ENCODE measurements around the gene KRT8. TPM values are rescaled to one million over a fixed set of nuclear protein-coding genes. Genes with fewer than 3 reads are reported as not detected.
"Not testable (repeated sequence)": the region's sequence is repeated elsewhere in the genome, so short reads cannot be mapped to it uniquely, and the experiment has no call there.

KRT8 gene
- total RNA-seq, 1 donor from 2014 or later = 54.3 TPM

- H3K36me3 ChIP-seq = no peaks in the 10 kb centered on the region
- H3K4me1 ChIP-seq = no peaks in the 10 kb centered on the region
- H3K27ac ChIP-seq = no peak overlapping the region
- TF ChIP-seq CTCF (IDR thresholded peaks at IDR 0.05) = no peak
- H3K27me3 ChIP-seq = no peaks in the 10 kb centered on the region
- no peak for DNase-seq (ENCODE audit: low spot score in 2 of 2)
- intact Hi-C loops (cut with DNase I) = no loop called here
- H3K4me3 ChIP-seq = no peak overlapping the region
- H3K9me3 ChIP-seq = no peaks in the 10 kb centered on the region
These were observed 47.4 kb downstream of the KRT8 start for GRCh38 chr12:52857500-52857899.

GRCh38 chr12:52856787-52857186 lies 48.1 kb downstream of the KRT8 start:
- no peak for DNase-seq (ENCODE audit: low spot score in 2 of 2)
- H3K4me3 ChIP-seq = no peak overlapping the region
- H3K4me1 ChIP-seq = no peaks in the 10 kb centered on the region
- H3K36me3 ChIP-seq = no peaks in the 10 kb centered on the region
- TF ChIP-seq CTCF (IDR thresholded peaks at IDR 0.05) = no peak
- H3K9me3 ChIP-seq = no peaks in the 10 kb centered on the region
- no peaks in the 10 kb centered on the region for H3K27me3 ChIP-seq
- intact Hi-C loops (cut with DNase I) = no loop called here
- no peak overlapping the region for H3K27ac ChIP-seq

- H3K36me3 ChIP-seq; H3K4me3 ChIP-seq; DNase-seq (ENCODE audit: low spot score in 2 of 2); H3K27ac ChIP-seq; intact Hi-C loops (cut with DNase I); H3K9me3 ChIP-seq; H3K27me3 ChIP-seq; H3K4me1 ChIP-seq: not testable (repeated sequence)
These were observed 48.8 kb downstream of the KRT8 start for GRCh38 chr12:52856077-52856476.

GRCh38 chr12:52851787-52852186 lies 53.1 kb downstream of the KRT8 start:
- intact Hi-C loops (cut with DNase I) = no loop called here

GRCh38 chr12:52850681-52851080 lies 54.2 kb downstream of the KRT8 start:
- H3K4me3 ChIP-seq = no peak overlapping the region
- H3K36me3 ChIP-seq = no peaks in the 10 kb centered on the region
- intact Hi-C loops (cut with DNase I) = no loop called here
- DNase-seq (ENCODE audit: low spot score in 2 of 2) = no peak
- no peak overlapping the region for H3K27ac ChIP-seq
- H3K4me1 ChIP-seq = no peaks in the 10 kb centered on the region
- TF ChIP-seq CTCF (IDR thresholded peaks at IDR 0.05) = no peak
- no peaks in the 10 kb centered on the region for H3K9me3 ChIP-seq
- no peaks in the 10 kb centered on the region for H3K27me3 ChIP-seq

More at GRCh38 chr12:52851787-52852186, 53.1 kb downstream of the KRT8 start:
- no peak overlapping the region for H3K27ac ChIP-seq
- no peak for TF ChIP-seq CTCF (IDR thresholded peaks at IDR 0.05)
- no peaks in the 10 kb centered on the region for H3K9me3 ChIP-seq
- H3K4me1 ChIP-seq = no peaks in the 10 kb centered on the region
- no peaks in the 10 kb centered on the region for H3K36me3 ChIP-seq
- no peak overlapping the region for H3K4me3 ChIP-seq
- H3K27me3 ChIP-seq = no peaks in the 10 kb centered on the region
- DNase-seq (ENCODE audit: low spot score in 2 of 2) = no peak

- no peak for DNase-seq (ENCODE audit: low spot score in 2 of 2)
- intact Hi-C loops (cut with DNase I) = no loop called here
- H3K27me3 ChIP-seq = no peaks in the 10 kb centered on the region
- H3K4me3 ChIP-seq = no peak overlapping the region
- no peaks in the 10 kb centered on the region for H3K36me3 ChIP-seq
- no peaks in the 10 kb centered on the region for H3K9me3 ChIP-seq
- TF ChIP-seq CTCF (IDR thresholded peaks at IDR 0.05) = no peak
- no peak overlapping the region for H3K27ac ChIP-seq
- H3K4me1 ChIP-seq = no peaks in the 10 kb centered on the region
These were observed 55.4 kb downstream of the KRT8 start for GRCh38 chr12:52849511-52849910.

Measured in ascending aorta (tissue), 2 donors.